ENCODE data around the gene ZSWIM9.
"Not testable (repeated sequence)": the region's sequence is repeated elsewhere in the genome, so short reads cannot be mapped to it uniquely, and the experiment has no call there.

The ZSWIM9 gene

DNA sequence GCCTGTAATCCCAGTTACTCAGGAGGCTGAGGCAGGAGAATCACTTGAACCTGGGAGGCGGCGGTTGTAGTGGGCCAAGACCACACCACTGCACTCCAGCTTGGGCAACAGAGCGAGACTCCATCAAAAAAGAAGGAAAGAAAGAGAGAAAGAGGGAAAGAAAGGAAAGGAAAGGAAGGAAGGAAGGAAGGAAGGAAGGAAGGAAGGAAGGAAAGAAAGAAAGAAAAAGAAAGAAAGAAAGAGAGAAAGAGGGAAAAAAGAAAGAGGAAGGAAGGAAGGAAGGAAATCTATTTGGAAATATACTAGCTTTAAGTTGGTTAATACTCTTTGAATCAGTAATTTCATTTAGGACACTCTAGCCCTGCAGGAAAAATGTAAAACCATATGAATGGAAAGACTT, 50.3 kb downstream of the ZSWIM9 start:
- not testable (repeated sequence) for DNase-seq

DNA sequence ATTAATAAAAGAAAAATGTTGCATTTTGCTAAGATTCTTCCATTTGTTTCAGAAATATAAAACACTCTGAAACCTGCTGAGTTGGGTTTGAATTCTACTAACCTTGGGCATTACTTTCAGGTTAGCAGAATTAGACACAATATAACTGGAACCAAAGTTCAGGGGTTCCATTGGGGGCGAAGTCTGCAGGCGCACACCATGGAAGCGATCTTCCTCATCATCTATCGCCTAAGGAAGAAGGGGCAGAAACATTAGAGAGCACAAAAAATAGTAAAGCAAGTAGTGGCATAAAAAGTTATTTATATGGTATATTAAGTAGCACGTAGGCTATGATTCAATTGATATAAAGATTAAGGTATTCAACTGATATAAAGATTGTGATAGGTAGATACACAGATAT, 51.1 kb downstream of the ZSWIM9 start:
- DNase-seq: no peak

DNA sequence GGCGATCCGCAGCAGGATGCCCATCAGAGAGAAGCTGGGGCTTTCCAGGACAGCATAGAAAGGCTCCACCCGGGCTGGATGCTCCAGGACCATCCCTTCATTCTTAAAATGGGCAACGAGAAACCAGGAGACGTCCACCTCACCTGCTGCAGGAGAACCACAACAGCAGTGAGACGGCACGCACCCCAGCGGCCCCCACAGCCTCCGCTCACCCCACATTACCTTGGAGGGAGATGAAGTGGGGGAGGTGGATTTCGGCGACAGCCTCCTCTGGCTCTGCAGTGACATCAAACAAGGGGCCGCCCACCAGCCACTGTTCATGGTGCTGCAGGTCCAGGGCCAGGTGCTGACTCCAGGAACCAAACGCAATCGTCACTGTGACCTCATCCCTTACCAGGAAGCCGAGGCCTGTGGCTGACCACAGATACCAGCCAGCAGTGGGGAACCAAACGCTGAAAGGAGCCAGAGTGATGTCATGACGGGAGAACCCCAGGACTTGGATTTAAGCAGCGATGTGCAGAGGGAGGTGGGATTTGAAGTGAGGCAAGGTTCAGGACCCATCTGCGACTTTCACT, 60.2 kb downstream of the ZSWIM9 start:
- DNase-seq: no peak

DNA sequence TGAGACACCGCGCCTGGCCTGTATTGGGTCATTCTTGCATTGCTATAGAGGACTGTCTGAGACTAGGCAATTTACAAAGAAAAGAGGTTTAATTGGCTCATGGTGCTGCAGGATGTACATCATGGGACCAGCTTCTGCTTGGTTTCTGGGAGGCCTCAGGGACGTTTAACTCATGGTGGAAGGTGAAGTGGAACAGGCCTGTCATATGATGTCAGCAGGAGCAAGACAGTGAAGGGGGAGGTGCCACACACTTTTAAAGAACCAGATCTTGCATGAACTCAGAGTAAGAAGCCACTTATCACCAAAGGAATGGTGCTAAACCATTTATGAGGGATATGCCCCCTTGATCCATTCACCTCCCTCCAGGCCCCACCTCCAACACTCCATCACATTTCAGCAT, 66.6 kb downstream of the ZSWIM9 start:
- DNase-seq: no peak

DNA sequence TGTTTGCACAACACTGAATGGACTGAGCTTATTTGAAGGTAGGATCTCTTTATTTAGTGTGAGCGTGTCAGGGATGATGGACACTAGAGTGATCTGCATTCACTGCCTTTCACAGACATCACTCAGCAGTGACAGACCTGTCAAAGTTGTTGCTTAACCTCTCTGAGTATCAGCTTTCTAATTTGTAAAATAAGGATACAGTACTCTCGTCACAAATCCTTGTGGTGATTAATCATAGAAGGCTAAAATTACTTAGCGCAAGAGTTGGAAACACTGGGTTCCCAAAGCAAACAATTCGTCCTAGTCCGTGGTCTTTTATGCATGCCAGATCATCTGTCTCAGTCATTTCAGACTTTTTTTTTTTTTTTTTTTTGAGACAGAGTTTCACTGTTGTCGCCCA, 68.6 kb downstream of the ZSWIM9 start:
- DNase-seq: no peak

DNA sequence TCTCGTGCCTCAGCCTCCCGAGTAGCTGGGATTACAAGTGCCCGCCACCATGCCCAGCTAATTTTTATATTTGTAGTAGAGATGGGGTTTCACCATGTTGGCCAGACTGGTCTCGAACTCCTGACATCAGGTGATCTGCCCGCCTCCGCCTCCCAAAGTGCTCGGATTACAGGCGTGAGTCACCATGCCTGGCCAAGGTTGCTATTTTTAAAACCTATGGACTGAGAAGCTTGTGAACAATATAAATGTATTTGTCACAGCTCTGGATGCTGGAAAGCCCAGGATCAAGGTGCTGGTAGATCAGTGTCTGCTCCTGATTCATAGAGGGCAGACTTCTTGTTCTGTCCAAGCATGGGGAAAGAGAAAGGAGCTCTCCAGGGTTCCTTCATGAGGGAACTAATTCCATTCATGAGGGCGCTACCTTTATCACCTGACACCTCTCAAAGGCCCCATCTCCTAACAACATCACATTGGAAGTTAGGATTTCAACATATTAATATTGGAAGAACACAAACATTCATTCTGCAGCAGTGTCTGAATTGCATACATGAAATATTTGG, 69.2 kb downstream of the ZSWIM9 start:
- DNase-seq: no peak

DNA sequence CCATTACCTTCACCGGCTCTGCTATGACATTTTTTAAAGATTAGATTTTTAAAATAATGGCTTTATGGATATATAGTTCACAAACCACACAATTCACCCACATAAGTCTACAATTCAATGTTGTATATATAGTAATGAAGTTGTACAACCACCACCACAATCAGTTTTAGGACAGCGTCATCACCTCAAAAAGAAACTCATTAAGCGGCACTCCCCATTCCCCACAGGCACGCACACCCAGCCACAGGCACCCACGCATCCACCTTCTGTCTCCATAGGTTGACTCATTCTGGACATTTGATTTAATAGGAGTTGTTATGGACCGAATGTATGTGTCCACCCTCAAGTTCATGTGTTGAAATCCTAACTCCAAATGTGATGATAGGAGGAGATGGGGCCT, 71.3 kb downstream of the ZSWIM9 start:
- DNase-seq: not testable (repeated sequence)

DNA sequence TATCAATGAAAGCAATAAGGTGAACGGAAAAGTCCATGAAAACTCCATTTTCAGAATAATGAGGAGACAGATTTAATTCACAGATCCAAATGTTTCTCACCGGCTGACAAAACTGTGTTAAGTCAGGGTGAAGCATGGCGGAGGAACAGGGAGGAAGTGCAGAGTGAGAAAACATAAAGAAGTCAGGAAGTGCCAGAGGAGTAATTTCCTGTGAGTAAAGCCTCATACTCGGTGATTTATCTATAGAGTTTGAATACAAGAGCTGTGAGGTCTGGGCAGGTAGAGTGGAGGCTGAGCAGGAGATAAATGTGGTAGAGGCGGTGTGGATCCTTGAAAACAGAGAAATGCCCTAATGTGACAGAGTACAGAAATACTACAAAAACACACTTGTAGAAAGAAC, 73.8 kb downstream of the ZSWIM9 start:
- DNase-seq: no peak

DNA sequence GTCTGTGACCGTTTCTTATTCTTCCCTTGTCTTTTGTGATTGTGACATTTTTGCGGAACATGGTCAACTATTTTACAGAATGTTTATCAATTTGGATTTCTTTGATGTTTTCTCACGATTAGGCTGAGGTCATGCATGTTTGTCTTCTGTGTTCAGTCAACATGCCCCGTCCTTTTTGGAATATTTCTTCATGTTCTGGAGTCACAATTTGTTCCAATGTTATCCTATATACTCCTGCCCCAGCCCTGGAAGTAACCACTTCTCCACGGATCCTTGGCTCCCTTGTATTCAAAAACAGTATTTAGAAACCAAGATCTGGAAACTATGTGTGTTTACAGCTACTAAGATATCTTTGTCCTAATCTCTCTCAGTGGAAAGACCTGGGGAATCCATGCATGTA, 75.6 kb downstream of the ZSWIM9 start:
- no peak for DNase-seq

DNA sequence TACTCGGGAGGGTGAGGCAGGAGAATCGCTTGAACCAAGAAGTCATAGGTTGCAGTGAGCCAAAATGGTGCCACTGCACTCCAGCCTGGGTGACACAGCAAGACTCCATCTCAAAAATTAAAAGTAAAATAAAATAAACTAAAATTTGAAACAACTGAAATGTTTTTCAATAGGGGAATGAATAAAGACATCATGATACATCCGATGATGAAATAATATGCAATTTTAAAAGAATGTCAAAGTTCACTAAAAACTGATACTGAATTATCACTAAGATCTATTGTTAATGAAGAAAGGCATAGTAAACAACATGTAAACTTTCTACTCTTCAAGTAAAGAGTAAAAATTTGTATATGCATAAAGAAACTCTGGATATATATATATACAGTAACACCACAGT, 76.7 kb downstream of the ZSWIM9 start:
- DNase-seq: no peak
